ENCODE measurements around the gene VAMP1. TPM values are rescaled to one million over a fixed set of nuclear protein-coding genes. Genes with fewer than 3 reads are reported as not detected.
"Not testable (repeated sequence)": the region's sequence is repeated elsewhere in the genome, so short reads cannot be mapped to it uniquely, and the experiment has no call there.

Gene VAMP1
- polyA plus RNA-seq, 5 donors: 16.0 to 23.2 (median 19.1) TPM

- no peak for DNase-seq
Measured at GRCh38 chr12:6452245-6452943, 18.1 kb downstream of the VAMP1 start.

GRCh38 chr12:6451348-6452244 is 18.9 kb downstream of the VAMP1 start, which contains the start of gene TAPBPL:
Gene TAPBPL (plus strand): TSS chr12:6452042. CDS start chr12:6452249, 207 bp downstream.
- peak; percentile 84 to 85 for DNase-seq

- no peak for DNase-seq
Measured at GRCh38 chr12:6450869-6451347, 19.6 kb downstream of the VAMP1 start.

GRCh38 chr12:6450091-6450868 is 20.2 kb downstream of the VAMP1 start:
- no peak for DNase-seq

GRCh38 chr12:6444704-6445688 is 25.5 kb downstream of the VAMP1 start, which contains the start of gene CD27:
Gene CD27 (plus strand): TSS chr12:6444955. CDS start chr12:6445096, 141 bp downstream.
- no peak for DNase-seq

GRCh38 chr12:6444031-6444430 is 26.4 kb downstream of the VAMP1 start:
- no peak for DNase-seq

- DNase-seq: no peak
Measured at GRCh38 chr12:6443361-6443983, 27.0 kb downstream of the VAMP1 start.

GRCh38 chr12:6442836-6443235 is 27.6 kb downstream of the VAMP1 start:
- DNase-seq: no peak

- no peak for DNase-seq
Measured at GRCh38 chr12:6440391-6440790, 30.1 kb downstream of the VAMP1 start.

GRCh38 chr12:6438345-6438744 is 32.1 kb downstream of the VAMP1 start:
- DNase-seq: no peak

GRCh38 chr12:6437586-6437985 is 32.9 kb downstream of the VAMP1 start:
- no peak for DNase-seq

- DNase-seq: no peak
Measured at GRCh38 chr12:6435961-6436715, 34.3 kb downstream of the VAMP1 start.

- no peak for DNase-seq
Measured at GRCh38 chr12:6434205-6435140, 36.0 kb downstream of the VAMP1 start.

- DNase-seq: no peak
Measured at GRCh38 chr12:6432991-6433390, 37.5 kb downstream of the VAMP1 start.

GRCh38 chr12:6430124-6430989 is 40.1 kb downstream of the VAMP1 start:
- peak in 1 of 2 donors; percentile 48 for DNase-seq

- DNase-seq: no peak
Measured at GRCh38 chr12:6428326-6428725, 42.2 kb downstream of the VAMP1 start.

- DNase-seq: not testable (repeated sequence)
Measured at GRCh38 chr12:6427796-6428195, 42.7 kb downstream of the VAMP1 start.

All from right lung (tissue), 5 donors.